ENCODE results near the gene WFIKKN1.

Gene WFIKKN1

GRCh38 chr16:591231-591630 is 39.6 kb upstream of the WFIKKN1 start:
- no peak for ATAC-seq
- TF ChIP-seq ZFP3 (CRISPR knock-in tag; IDR thresholded peaks at IDR 0.05), result no peak
- no peak for TF ChIP-seq ESRRG (CRISPR knock-in tag; IDR thresholded peaks at IDR 0.05)
- TF ChIP-seq TSHZ2 (CRISPR knock-in tag; IDR thresholded peaks at IDR 0.05), result no peak
- no peak for TF ChIP-seq TOX (CRISPR knock-in tag; IDR thresholded peaks at IDR 0.05; ENCODE audit: borderline replicate concordance)
- no peak for TF ChIP-seq ARNTL (CRISPR knock-in tag; IDR thresholded peaks at IDR 0.05; ENCODE audit: borderline replicate concordance, low read depth)
- no peak for TF ChIP-seq BACH2 (CRISPR knock-in tag; IDR thresholded peaks at IDR 0.05; ENCODE audit: borderline replicate concordance)
- TF ChIP-seq ZC3H10 (CRISPR knock-in tag; IDR thresholded peaks at IDR 0.05), result no peak
- TF ChIP-seq TCF4 (CRISPR knock-in tag; IDR thresholded peaks at IDR 0.05; ENCODE audit: borderline replicate concordance), result no peak
- TF ChIP-seq SNAI2 (CRISPR knock-in tag; IDR thresholded peaks at IDR 0.05), result no peak
- no peak for TF ChIP-seq ISL1 (CRISPR knock-in tag; IDR thresholded peaks at IDR 0.05)
- TF ChIP-seq, protein P1, sequence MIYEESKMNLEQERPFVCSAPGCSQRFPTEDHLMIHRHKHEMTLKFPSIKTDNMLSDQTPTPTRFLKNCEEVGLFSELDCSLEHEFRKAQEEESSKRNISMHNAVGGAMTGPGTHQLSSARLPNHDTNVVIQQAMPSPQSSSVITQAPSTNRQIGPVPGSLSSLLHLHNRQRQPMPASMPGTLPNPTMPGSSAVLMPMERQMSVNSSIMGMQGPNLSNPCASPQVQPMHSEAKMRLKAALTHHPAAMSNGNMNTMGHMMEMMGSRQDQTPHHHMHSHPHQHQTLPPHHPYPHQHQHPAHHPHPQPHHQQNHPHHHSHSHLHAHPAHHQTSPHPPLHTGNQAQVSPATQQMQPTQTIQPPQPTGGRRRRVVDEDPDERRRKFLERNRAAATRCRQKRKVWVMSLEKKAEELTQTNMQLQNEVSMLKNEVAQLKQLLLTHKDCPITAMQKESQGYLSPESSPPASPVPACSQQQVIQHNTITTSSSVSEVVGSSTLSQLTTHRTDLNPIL (CRISPR knock-in tag; IDR thresholded peaks at IDR 0.05; ENCODE audit: low read depth), result no peak
- TF ChIP-seq ZFP30 (CRISPR knock-in tag; IDR thresholded peaks at IDR 0.05), result no peak
- TF ChIP-seq ZNF565 (CRISPR knock-in tag; conservative IDR thresholded peaks at IDR 0.05; ENCODE audit: low read depth), result no peak
- TF ChIP-seq, protein P2, sequence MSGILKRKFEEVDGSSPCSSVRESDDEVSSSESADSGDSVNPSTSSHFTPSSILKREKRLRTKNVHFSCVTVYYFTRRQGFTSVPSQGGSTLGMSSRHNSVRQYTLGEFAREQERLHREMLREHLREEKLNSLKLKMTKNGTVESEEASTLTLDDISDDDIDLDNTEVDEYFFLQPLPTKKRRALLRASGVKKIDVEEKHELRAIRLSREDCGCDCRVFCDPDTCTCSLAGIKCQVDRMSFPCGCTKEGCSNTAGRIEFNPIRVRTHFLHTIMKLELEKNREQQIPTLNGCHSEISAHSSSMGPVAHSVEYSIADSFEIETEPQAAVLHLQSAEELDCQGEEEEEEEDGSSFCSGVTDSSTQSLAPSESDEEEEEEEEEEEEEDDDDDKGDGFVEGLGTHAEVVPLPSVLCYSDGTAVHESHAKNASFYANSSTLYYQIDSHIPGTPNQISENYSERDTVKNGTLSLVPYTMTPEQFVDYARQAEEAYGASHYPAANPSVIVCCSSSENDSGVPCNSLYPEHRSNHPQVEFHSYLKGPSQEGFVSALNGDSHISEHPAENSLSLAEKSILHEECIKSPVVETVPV (CRISPR knock-in tag; IDR thresholded peaks at IDR 0.05), result no peak
- no peak for TF ChIP-seq ZNF8 (CRISPR knock-in tag; IDR thresholded peaks at IDR 0.05)
- TF ChIP-seq, protein P3, sequence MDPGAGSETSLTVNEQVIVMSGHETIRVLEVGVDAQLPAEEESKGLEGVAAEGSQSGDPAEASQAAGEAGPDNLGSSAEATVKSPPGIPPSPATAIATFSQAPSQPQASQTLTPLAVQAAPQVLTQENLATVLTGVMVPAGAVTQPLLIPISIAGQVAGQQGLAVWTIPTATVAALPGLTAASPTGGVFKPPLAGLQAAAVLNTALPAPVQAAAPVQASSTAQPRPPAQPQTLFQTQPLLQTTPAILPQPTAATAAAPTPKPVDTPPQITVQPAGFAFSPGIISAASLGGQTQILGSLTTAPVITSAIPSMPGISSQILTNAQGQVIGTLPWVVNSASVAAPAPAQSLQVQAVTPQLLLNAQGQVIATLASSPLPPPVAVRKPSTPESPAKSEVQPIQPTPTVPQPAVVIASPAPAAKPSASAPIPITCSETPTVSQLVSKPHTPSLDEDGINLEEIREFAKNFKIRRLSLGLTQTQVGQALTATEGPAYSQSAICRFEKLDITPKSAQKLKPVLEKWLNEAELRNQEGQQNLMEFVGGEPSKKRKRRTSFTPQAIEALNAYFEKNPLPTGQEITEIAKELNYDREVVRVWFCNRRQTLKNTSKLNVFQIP (CRISPR knock-in tag; IDR thresholded peaks at IDR 0.05; ENCODE audit: borderline replicate concordance, low read depth), result no peak
- no peak for TF ChIP-seq GLIS3 (CRISPR knock-in tag; IDR thresholded peaks at IDR 0.05)

DNA sequence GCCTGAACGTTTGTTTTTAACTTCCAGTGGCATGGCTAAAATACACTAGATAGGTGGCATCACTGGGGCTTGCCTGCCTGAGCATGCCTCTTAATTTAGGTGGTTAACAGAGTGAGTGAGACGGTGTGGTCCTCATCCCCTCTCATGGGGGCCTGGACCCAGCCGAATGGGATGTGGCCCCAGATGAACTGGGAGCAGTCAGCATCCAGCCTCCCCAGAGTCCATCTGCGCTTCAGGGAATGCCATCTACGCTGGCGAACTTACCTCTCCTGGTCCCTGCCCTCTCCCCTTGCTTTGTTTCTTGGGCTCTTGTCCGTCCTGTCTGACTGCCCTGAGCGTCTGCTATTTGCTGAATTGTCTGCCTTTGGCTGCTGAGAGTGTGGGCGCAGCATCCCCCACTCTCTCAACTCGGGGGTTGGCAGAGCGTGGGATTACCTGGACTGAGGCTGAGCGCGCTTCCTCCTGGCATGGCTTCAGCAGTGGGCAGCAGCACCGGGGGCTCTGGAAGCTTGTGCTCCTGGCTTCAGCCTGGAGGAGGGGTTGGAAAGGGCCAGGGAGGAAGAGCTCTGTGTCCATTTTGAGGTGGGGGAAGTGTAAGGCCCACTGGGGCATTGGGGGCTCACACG is 38.8 kb upstream of the WFIKKN1 start:
- ATAC-seq, result no peak
- TF ChIP-seq ZFP30 (CRISPR knock-in tag; IDR thresholded peaks at IDR 0.05), result no peak
- TF ChIP-seq CSDC2 (CRISPR knock-in tag; IDR thresholded peaks at IDR 0.05), result no peak
- TF ChIP-seq GLIS3 (CRISPR knock-in tag; IDR thresholded peaks at IDR 0.05), result no peak
- TF ChIP-seq TOX (CRISPR knock-in tag; IDR thresholded peaks at IDR 0.05; ENCODE audit: borderline replicate concordance), result no peak
- no peak for TF ChIP-seq PPARA (CRISPR knock-in tag; IDR thresholded peaks at IDR 0.05; ENCODE audit: borderline replicate concordance)
- TF ChIP-seq ISL1 (CRISPR knock-in tag; IDR thresholded peaks at IDR 0.05), result no peak
- TF ChIP-seq ZNF70 (CRISPR knock-in tag; IDR thresholded peaks at IDR 0.05), result no peak
- TF ChIP-seq, protein P1 (CRISPR knock-in tag; IDR thresholded peaks at IDR 0.05; ENCODE audit: low read depth), result no peak
- TF ChIP-seq ZNF8 (CRISPR knock-in tag; IDR thresholded peaks at IDR 0.05), result no peak
- TF ChIP-seq ZC3H10 (CRISPR knock-in tag; IDR thresholded peaks at IDR 0.05), result no peak

- no peak for ATAC-seq
- no peak for TF ChIP-seq TCF4 (CRISPR knock-in tag; IDR thresholded peaks at IDR 0.05; ENCODE audit: borderline replicate concordance)
- no peak for TF ChIP-seq SNAI2 (CRISPR knock-in tag; IDR thresholded peaks at IDR 0.05)
- no peak for TF ChIP-seq PATZ1 (CRISPR knock-in tag; IDR thresholded peaks at IDR 0.05; ENCODE audit: borderline replicate concordance)
- TF ChIP-seq ZC3H10 (CRISPR knock-in tag; IDR thresholded peaks at IDR 0.05), result no peak
Measured at GRCh38 chr16:592518-593306, 38.1 kb upstream of the WFIKKN1 start.

Measured in SK-N-SH treated with all-trans-retinoic acid at 6 μM for 48 hours (cell line).